Tibial nerve (tissue), 4 donors: Measurements from ENCODE around the gene ZKSCAN5.

Experiments used
- EP300 ChIP-seq, 2 donors: sonication (generic); formaldehyde crosslinking; IDR thresholded peaks; one replicate each; pipeline ENCODE4 v1.6.1; 2017; ENCODE audit warnings: antibody characterized with exemption in 2 of 2, mild to moderate bottlenecking in 1 of 2
- TF ChIP-seq, protein P1 (sequence below), 5 experiments: fragments of 200-600 bp in 3 of 5; fragments of 450-650 bp in 2 of 5; sonication (generic) in 3 of 5; IDR thresholded peaks; one replicate each; pipeline ENCODE4 v1.5.1; 2016 to 2019; ENCODE audit warnings: antibody characterized with exemption in 5 of 5, mild to moderate bottlenecking in 3 of 5, moderate library complexity in 2 of 5

DNA sequence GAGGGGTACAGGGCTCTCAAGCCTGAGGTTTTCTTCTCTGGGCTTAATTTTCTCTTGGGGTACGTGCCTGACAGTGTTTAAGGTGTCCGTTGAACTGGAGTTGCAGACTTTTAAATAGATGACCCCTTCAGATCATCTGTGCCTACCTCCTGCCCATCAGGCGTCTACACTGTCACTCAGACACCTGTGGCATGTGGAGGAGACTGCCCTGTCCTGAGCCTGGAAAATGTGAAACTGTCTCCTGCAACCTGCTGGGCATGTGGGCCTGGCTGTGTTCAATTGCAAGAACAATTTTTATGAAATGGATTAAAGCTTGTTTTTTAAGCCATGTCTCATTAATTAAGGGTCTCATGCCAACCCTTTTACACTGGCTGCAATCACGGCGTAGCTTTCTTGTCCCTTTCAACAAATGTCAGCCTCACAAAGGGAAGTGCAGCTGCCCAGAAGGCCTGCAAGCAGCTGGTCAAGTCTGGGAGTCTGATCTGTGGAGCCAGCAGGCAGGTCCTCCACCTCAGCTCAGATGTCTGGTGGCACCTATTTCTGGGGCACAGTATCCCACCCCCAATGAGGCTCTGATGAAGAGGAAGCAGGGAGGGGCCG lies 47.3 kb upstream of the ZKSCAN5 start:
- TF ChIP-seq, protein P1, sequence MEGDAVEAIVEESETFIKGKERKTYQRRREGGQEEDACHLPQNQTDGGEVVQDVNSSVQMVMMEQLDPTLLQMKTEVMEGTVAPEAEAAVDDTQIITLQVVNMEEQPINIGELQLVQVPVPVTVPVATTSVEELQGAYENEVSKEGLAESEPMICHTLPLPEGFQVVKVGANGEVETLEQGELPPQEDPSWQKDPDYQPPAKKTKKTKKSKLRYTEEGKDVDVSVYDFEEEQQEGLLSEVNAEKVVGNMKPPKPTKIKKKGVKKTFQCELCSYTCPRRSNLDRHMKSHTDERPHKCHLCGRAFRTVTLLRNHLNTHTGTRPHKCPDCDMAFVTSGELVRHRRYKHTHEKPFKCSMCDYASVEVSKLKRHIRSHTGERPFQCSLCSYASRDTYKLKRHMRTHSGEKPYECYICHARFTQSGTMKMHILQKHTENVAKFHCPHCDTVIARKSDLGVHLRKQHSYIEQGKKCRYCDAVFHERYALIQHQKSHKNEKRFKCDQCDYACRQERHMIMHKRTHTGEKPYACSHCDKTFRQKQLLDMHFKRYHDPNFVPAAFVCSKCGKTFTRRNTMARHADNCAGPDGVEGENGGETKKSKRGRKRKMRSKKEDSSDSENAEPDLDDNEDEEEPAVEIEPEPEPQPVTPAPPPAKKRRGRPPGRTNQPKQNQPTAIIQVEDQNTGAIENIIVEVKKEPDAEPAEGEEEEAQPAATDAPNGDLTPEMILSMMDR (IDR thresholded peaks at IDR 0.05) = no peak
- no peak for TF ChIP-seq EP300 (IDR thresholded peaks at IDR 0.05)
